GM04504 (cell line): ENCODE results near the gene BSN.
"Not testable (repeated sequence)": the region's sequence is repeated elsewhere in the genome, so short reads cannot be mapped to it uniquely, and the experiment has no call there.

Experiments
- DNase-seq: peaks from one replicate; pipeline ENCODE4 v3.0.0-alpha.2; 2012; ENCODE audit warnings: low read depth

BSN gene

GRCh38 chr3:49535971-49536874 lies 18.1 kb upstream of the BSN start:
- DNase-seq, result no peak

GRCh38 chr3:49536875-49537533 lies 17.3 kb upstream of the BSN start:
- DNase-seq, result no peak

GRCh38 chr3:49539659-49540560 lies 14.4 kb upstream of the BSN start:
- peak; percentile 89 for DNase-seq

GRCh38 chr3:49552087-49552486 lies 2.2 kb upstream of the BSN start:
- DNase-seq, result no peak

- DNase-seq, result no peak
Observed at GRCh38 chr3:49553324-49553691, 969 bp upstream of the BSN start.

- DNase-seq, result no peak
Observed at GRCh38 chr3:49554633-49555265, 472 bp downstream of the BSN start.

- no peak for DNase-seq
Observed at GRCh38 chr3:49556500-49557275, 2.4 kb downstream of the BSN start.

GRCh38 chr3:49563040-49563578 lies 8.8 kb downstream of the BSN start:
- DNase-seq, result no peak

- DNase-seq, result no peak
Observed at GRCh38 chr3:49563766-49564165, 9.5 kb downstream of the BSN start.

- no peak for DNase-seq
Observed at GRCh38 chr3:49566312-49566711, 12.0 kb downstream of the BSN start.

GRCh38 chr3:49567406-49567805 lies 13.1 kb downstream of the BSN start:
- no peak for DNase-seq

- no peak for DNase-seq
Observed at GRCh38 chr3:49568965-49569364, 14.7 kb downstream of the BSN start.

- DNase-seq, result no peak
Observed at GRCh38 chr3:49570028-49570654, 15.9 kb downstream of the BSN start.

GRCh38 chr3:49582177-49582576 lies 27.9 kb downstream of the BSN start:
- DNase-seq, result no peak

GRCh38 chr3:49585261-49585755 lies 31.0 kb downstream of the BSN start:
- not testable (repeated sequence) for DNase-seq

- no peak for DNase-seq
Observed at GRCh38 chr3:49591615-49592014, 37.3 kb downstream of the BSN start.

GRCh38 chr3:49593041-49593440 lies 38.8 kb downstream of the BSN start:
- no peak for DNase-seq

- no peak for DNase-seq
Observed at GRCh38 chr3:49600781-49601180, 46.5 kb downstream of the BSN start.

- DNase-seq, result no peak
Observed at GRCh38 chr3:49601358-49602048, 47.2 kb downstream of the BSN start.
